Iris pigment epithelial cell (primary cell): ENCODE results near the gene APLN.

Experiments
- DNase-seq: peaks from one replicate; pipeline ENCODE4 v3.0.0-alpha.2; 2011; ENCODE audit warnings: low read depth

Gene APLN

GRCh38 chrX:129641469-129641868 is 13.3 kb downstream of the APLN start:
- no peak for DNase-seq

GRCh38 chrX:129640737-129641136 is 14.0 kb downstream of the APLN start:
- no peak for DNase-seq

GRCh38 chrX:129638917-129639316 is 15.8 kb downstream of the APLN start:
- no peak for DNase-seq

GRCh38 chrX:129637217-129638109 is 17.3 kb downstream of the APLN start:
- peak; percentile 49 for DNase-seq

GRCh38 chrX:129636175-129636681 is 18.5 kb downstream of the APLN start:
- no peak for DNase-seq

GRCh38 chrX:129634541-129634940 is 20.2 kb downstream of the APLN start:
- DNase-seq, result no peak

- no peak for DNase-seq
Observed at GRCh38 chrX:129632443-129632842, 22.3 kb downstream of the APLN start.

GRCh38 chrX:129631849-129632248 is 22.9 kb downstream of the APLN start:
- no peak for DNase-seq

- DNase-seq, result no peak
Observed at GRCh38 chrX:129629837-129630236, 24.9 kb downstream of the APLN start.

GRCh38 chrX:129626026-129626425 is 28.7 kb downstream of the APLN start:
- no peak for DNase-seq

- peak; percentile 75 for DNase-seq
Observed at GRCh38 chrX:129622757-129623301, 31.9 kb downstream of the APLN start.

GRCh38 chrX:129618997-129619396 is 35.8 kb downstream of the APLN start:
- no peak for DNase-seq

GRCh38 chrX:129617420-129617819 is 37.3 kb downstream of the APLN start:
- no peak for DNase-seq

GRCh38 chrX:129614481-129615255 is 40.1 kb downstream of the APLN start:
- no peak for DNase-seq

- DNase-seq, result no peak
Observed at GRCh38 chrX:129613596-129613995, 41.2 kb downstream of the APLN start.

- DNase-seq, result no peak
Observed at GRCh38 chrX:129612396-129612795, 42.4 kb downstream of the APLN start.

- no peak for DNase-seq
Observed at GRCh38 chrX:129609395-129609794, 45.4 kb downstream of the APLN start.

GRCh38 chrX:129608496-129608895 is 46.3 kb downstream of the APLN start:
- DNase-seq, result no peak

GRCh38 chrX:129606918-129607317 is 47.8 kb downstream of the APLN start:
- peak; percentile 33 for DNase-seq

- peak; percentile 35 for DNase-seq
Observed at GRCh38 chrX:129600981-129601424, 53.8 kb downstream of the APLN start.

- no peak for DNase-seq
Observed at GRCh38 chrX:129599996-129600395, 54.8 kb downstream of the APLN start.

GRCh38 chrX:129599499-129599898 is 55.3 kb downstream of the APLN start:
- no peak for DNase-seq

GRCh38 chrX:129597905-129598304 is 56.9 kb downstream of the APLN start:
- no peak for DNase-seq
